Measurements from ENCODE around the gene SURF1. TPM values are rescaled to one million over a fixed set of nuclear protein-coding genes. Genes with fewer than 3 reads are reported as not detected.
"Not testable (repeated sequence)": the region's sequence is repeated elsewhere in the genome, so short reads cannot be mapped to it uniquely, and the experiment has no call there.

The SURF1 gene
- polyA plus RNA-seq, 3 donors: 60.5 to 140 (median 98.4) TPM

DNA sequence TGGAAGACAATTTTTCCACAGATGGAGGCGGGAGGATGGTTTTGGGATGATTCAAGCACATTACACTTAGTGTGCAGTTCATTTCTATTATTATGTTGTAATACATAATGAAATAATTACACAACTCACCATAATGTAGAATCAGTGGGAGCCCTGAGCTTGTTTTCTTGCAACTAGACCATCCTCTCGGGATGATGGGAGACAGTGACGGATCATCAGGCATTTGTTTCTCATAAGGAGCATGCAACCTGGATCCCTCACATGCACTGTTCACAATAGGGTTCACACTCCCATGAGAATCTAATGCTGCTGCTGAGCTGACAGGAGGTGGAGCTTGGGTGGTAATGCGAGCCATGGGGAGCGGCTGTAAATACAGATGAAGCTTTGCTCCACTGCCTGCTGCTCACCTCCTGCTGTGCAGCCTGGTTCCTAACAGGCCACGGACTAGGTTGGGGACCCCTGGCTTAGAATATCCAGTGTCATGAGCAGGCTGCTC, 21.5 kb upstream of the SURF1 start:
- H3K9ac ChIP-seq (ENCODE audit: insufficient read depth, low read length, poor library complexity, severe bottlenecking): no peak overlapping the region
- no peak overlapping the region for H3K4me3 ChIP-seq (replicated peaks in 1 of 3; ENCODE audit: low read depth in 2 of 3, low read length in 3 of 3)
- Mint-ChIP-seq H3K9me3 (no peaks in the 10 kb centered on the region), H3K27ac (no peak overlapping the region), H3K4me3 (no peak overlapping the region), H3K36me3 (peaks cover 0 to 9% of the 10 kb centered on the region in 2 donors), H3K4me1 (peaks cover 36% of the 10 kb centered on the region), H3K27me3 (ENCODE audit: low read depth in 3 of 3) (peaks cover 0 to 5% (median 3%) of the 10 kb centered on the region in 3 donors)
- H3K36me3 ChIP-seq (replicated peaks in 1 of 2; ENCODE audit: control insufficient read depth in 1 of 2, insufficient read depth in 2 of 2, low read length in 2 of 2): peaks cover 0 to 6% of the 10 kb centered on the region in 2 donors
- intact Hi-C loops (cut with micrococcal nuclease): loop anchor here (2.0 to 10.0 kb wide), 2 partner anchors 41 to 343 kb away; partner anchors contain the start of genes GTF3C5 (in 1 of the 2) and SURF6 (in 1 of the 2)
- H3K9me3 ChIP-seq (replicated peaks in 1 of 2; ENCODE audit: control insufficient read depth in 1 of 2, insufficient read depth in 1 of 2, low read length in 2 of 2): no peaks in the 10 kb centered on the region
- WGBS (ENCODE audit: insufficient coverage): 97% methylated on average over 3 of the region's 6 CpGs
- peaks cover 21 to 39% of the 10 kb centered on the region in 2 donors for H3K4me1 ChIP-seq (ENCODE audit: control insufficient read depth in 1 of 2, insufficient read depth in 2 of 2, low read length in 2 of 2)
- no peaks in the 10 kb centered on the region for H3K27me3 ChIP-seq (ENCODE audit: control insufficient read depth in 2 of 2, insufficient read depth in 2 of 2, low read length in 2 of 2)
- TF ChIP-seq, protein P1, sequence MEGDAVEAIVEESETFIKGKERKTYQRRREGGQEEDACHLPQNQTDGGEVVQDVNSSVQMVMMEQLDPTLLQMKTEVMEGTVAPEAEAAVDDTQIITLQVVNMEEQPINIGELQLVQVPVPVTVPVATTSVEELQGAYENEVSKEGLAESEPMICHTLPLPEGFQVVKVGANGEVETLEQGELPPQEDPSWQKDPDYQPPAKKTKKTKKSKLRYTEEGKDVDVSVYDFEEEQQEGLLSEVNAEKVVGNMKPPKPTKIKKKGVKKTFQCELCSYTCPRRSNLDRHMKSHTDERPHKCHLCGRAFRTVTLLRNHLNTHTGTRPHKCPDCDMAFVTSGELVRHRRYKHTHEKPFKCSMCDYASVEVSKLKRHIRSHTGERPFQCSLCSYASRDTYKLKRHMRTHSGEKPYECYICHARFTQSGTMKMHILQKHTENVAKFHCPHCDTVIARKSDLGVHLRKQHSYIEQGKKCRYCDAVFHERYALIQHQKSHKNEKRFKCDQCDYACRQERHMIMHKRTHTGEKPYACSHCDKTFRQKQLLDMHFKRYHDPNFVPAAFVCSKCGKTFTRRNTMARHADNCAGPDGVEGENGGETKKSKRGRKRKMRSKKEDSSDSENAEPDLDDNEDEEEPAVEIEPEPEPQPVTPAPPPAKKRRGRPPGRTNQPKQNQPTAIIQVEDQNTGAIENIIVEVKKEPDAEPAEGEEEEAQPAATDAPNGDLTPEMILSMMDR (IDR thresholded peaks at IDR 0.05): no peak
- H3K79me2 ChIP-seq (ENCODE audit: insufficient read depth, low read length): peaks cover 30% of the 10 kb centered on the region
- peaks cover 26% of the 10 kb centered on the region for H4K20me1 ChIP-seq (ENCODE audit: insufficient read depth, low read length)
- no peak overlapping the region for H3K27ac ChIP-seq (ENCODE audit: low read depth in 1 of 2, low read length in 2 of 2)
- no peak overlapping the region for H2AFZ ChIP-seq (ENCODE audit: insufficient read depth, low read depth, low read length, poor library complexity, severe bottlenecking)
- no peak for DNase-seq
- H3K4me2 ChIP-seq (replicated peaks; ENCODE audit: extremely low read depth, low read length, poor library complexity, severe bottlenecking): no peak overlapping the region

DNA sequence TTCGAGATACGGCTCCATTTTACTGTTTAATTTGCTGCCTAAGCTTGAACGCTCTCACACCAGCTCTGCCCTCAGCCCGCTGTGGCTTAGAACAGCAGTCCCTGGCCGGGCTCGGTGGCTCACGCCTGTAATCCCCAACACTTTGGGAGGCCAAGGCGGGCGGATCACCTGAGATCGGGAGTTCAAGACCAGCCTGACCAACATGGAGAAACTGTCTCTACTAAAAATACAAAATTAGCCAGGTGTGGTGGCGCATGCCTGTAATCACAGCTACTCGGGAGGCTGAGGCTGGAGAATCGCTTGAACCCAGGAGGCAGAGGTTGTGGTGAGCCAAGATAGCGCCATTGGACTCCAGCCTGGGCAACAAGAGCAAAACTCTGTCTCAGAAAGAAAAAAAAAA, 21.0 kb upstream of the SURF1 start:
- Mint-ChIP-seq H3K4me1 (peaks cover 41% of the 10 kb centered on the region), H3K36me3 (peaks cover 3 to 14% of the 10 kb centered on the region in 2 donors)
- H3K4me2 ChIP-seq (replicated peaks; ENCODE audit: extremely low read depth, low read length, poor library complexity, severe bottlenecking); H3K4me3 ChIP-seq (replicated peaks in 1 of 3; ENCODE audit: low read depth in 2 of 3, low read length in 3 of 3); H3K4me3 Mint-ChIP-seq; H3K9me3 ChIP-seq (replicated peaks in 1 of 2; ENCODE audit: control insufficient read depth in 1 of 2, insufficient read depth in 1 of 2, low read length in 2 of 2); DNase-seq; H2AFZ ChIP-seq (ENCODE audit: insufficient read depth, low read depth, low read length, poor library complexity, severe bottlenecking); H3K9ac ChIP-seq (ENCODE audit: insufficient read depth, low read length, poor library complexity, severe bottlenecking); H3K27ac ChIP-seq (ENCODE audit: low read depth in 1 of 2, low read length in 2 of 2); H3K27me3 Mint-ChIP-seq (ENCODE audit: low read depth in 3 of 3); H3K27ac Mint-ChIP-seq; H3K9me3 Mint-ChIP-seq; H3K27me3 ChIP-seq (ENCODE audit: control insufficient read depth in 2 of 2, insufficient read depth in 2 of 2, low read length in 2 of 2): not testable (repeated sequence)
- Histone ChIP-seq H3K79me2 (ENCODE audit: insufficient read depth, low read length) (peaks cover 35% of the 10 kb centered on the region), H3K4me1 (ENCODE audit: control insufficient read depth in 1 of 2, insufficient read depth in 2 of 2, low read length in 2 of 2) (peaks cover 21 to 44% of the 10 kb centered on the region in 2 donors), H4K20me1 (ENCODE audit: insufficient read depth, low read length) (peaks cover 31% of the 10 kb centered on the region), H3K36me3 (replicated peaks in 1 of 2; ENCODE audit: control insufficient read depth in 1 of 2, insufficient read depth in 2 of 2, low read length in 2 of 2) (peaks cover 4 to 11% of the 10 kb centered on the region in 2 donors)
- 95% methylated on average over 11 of the region's 14 CpGs for WGBS (ENCODE audit: insufficient coverage)
- intact Hi-C loops (cut with micrococcal nuclease): loop anchor here (2.0 to 10.0 kb wide), 2 partner anchors 40 to 342 kb away; partner anchors contain the start of genes GTF3C5 (in 1 of the 2) and SURF6 (in 1 of the 2)

Measured in CD14-positive monocyte (primary cell).